K562 (cell line): ENCODE data around the gene NUP98. TPM values are rescaled to one million over a fixed set of nuclear protein-coding genes. Genes with fewer than 3 reads are reported as not detected.
A peak's percentile ranks its signal among the peaks of the same experiment; 100 is the strongest.

Source experiments
- CHD1 ChIP-seq: fragments of 200-600 bp; sonication (generic); IDR thresholded peaks from one replicate; pipeline ENCODE4 v1.6.1; 2012; ENCODE audit warnings: mild to moderate bottlenecking, moderate library complexity, low read length, inconsistent platforms
- CREB1 ChIP-seq, 2 experiments: sonication (generic) in 1 of 2; formaldehyde crosslinking in 1 of 2; IDR thresholded peaks; 2 replicates each; pipeline versions ENCODE4 v1.6.1 to v1.8.0; 2012 to 2022; ENCODE audit warnings: inconsistent platforms in 1 of 2, mild to moderate bottlenecking in 1 of 2, missing genetic modification reagents in 1 of 2, moderate library complexity in 1 of 2
- CREM ChIP-seq: IDR thresholded peaks from 2 replicates; pipeline ENCODE4 v1.6.1; 2014; ENCODE audit warnings: antibody characterized with exemption, low read depth
- EP400 ChIP-seq: fragments of 450-650 bp; IDR thresholded peaks from 2 replicates; pipeline ENCODE4 v1.6.1; 2017; ENCODE audit warnings: antibody characterized with exemption, mild to moderate bottlenecking, moderate library complexity
- HDGF ChIP-seq: fragments of 450-650 bp; IDR thresholded peaks from 2 replicates; pipeline ENCODE4 v1.6.1; 2016
- HNRNPL ChIP-seq: fragments of 200-400 bp; formaldehyde crosslinking; IDR thresholded peaks from 2 replicates; pipeline ENCODE4 v1.6.1; 2017; ENCODE audit warnings: low read depth, mild to moderate bottlenecking, low read length
- JUN ChIP-seq, 2 experiments: sonication (generic) in 1 of 2; formaldehyde crosslinking in 1 of 2; IDR thresholded peaks; 2 replicates each; pipeline versions ENCODE4 v1.6.1 to v1.8.0; 2012 to 2022; ENCODE audit warnings: borderline replicate concordance in 2 of 2, mild to moderate bottlenecking in 2 of 2, improper control_type of control experiment in 1 of 2, low read depth in 1 of 2, low read length in 1 of 2, missing genetic modification reagents in 1 of 2
- MCM5 ChIP-seq: fragments of 450-650 bp; IDR thresholded peaks from 2 replicates; pipeline ENCODE4 v1.6.1; 2016; ENCODE audit warnings: low read depth
- MECOM ChIP-seq: fragments of 250-450 bp; sonication (Bioruptor Pico); IDR thresholded peaks from 2 replicates; pipeline ENCODE4 v1.8.0; 2022; ENCODE audit warnings: inconsistent platforms
- MEIS2 ChIP-seq: fragments of 450-650 bp; IDR thresholded peaks from 2 replicates; pipeline ENCODE4 v1.6.1; 2014; ENCODE audit warnings: mild to moderate bottlenecking; ENCODE audit not compliant: partially characterized antibody
- PHF20 ChIP-seq: fragments of 450-650 bp; IDR thresholded peaks from 2 replicates; pipeline ENCODE4 v1.6.1; 2018; ENCODE audit not compliant: partially characterized antibody
- PTTG1 ChIP-seq: fragments of 450-650 bp; IDR thresholded peaks from 2 replicates; pipeline ENCODE4 v1.6.1; 2016; ENCODE audit warnings: low read depth, mild to moderate bottlenecking, missing genetic modification characterization, missing compliant biosample characterization
- RFX1 ChIP-seq: fragments of 450-650 bp; IDR thresholded peaks from 2 replicates; pipeline ENCODE4 v1.6.1; 2016; ENCODE audit warnings: mild to moderate bottlenecking, moderate library complexity
- SAFB2 ChIP-seq: fragments of 200-400 bp; formaldehyde crosslinking; IDR thresholded peaks from 2 replicates; pipeline ENCODE4 v1.6.1; 2018; ENCODE audit warnings: borderline replicate concordance, low read length, low read depth, moderate library complexity; ENCODE audit not compliant: severe bottlenecking
- SMARCC2 ChIP-seq: fragments of 450-650 bp; IDR thresholded peaks from 2 replicates; pipeline ENCODE4 v1.6.1; 2017; ENCODE audit warnings: antibody characterized with exemption, moderate library complexity, mild to moderate bottlenecking, low read depth
- SUPT5H ChIP-seq: fragments of 450-650 bp; IDR thresholded peaks from 2 replicates; pipeline ENCODE4 v1.6.1; 2016
- TEAD1 ChIP-seq, 2 experiments: fragments of 450-650 bp in 1 of 2; sonication (generic) in 1 of 2; formaldehyde crosslinking; IDR thresholded peaks; 2 replicates each; pipeline versions ENCODE4 v1.4.0 to v1.8.0; 2020 to 2022; ENCODE audit warnings: mild to moderate bottlenecking in 2 of 2, missing genetic modification reagents in 1 of 2
- ZBTB8A ChIP-seq: fragments of 450-650 bp; IDR thresholded peaks from 2 replicates; pipeline ENCODE4 v1.6.1; 2018; ENCODE audit warnings: mild to moderate bottlenecking, moderate library complexity; ENCODE audit not compliant: partially characterized antibody
- ZBTB9 ChIP-seq: fragments of 450-650 bp; formaldehyde crosslinking; IDR thresholded peaks from 2 replicates; pipeline ENCODE4 v1.4.0; 2020; ENCODE audit warnings: mild to moderate bottlenecking, moderate library complexity
- ZNF175 ChIP-seq: fragments of 200-800 bp; sonication (Bioruptor generic); IDR thresholded peaks from 2 replicates; pipeline ENCODE4 v1.6.1; 2016; ENCODE audit warnings: low read depth, mild to moderate bottlenecking, missing genetic modification characterization, missing compliant biosample characterization
- ZNF280A ChIP-seq: fragments of 450-650 bp; IDR thresholded peaks from 2 replicates; pipeline ENCODE4 v1.6.1; 2018; ENCODE audit warnings: mild to moderate bottlenecking, low read depth; ENCODE audit not compliant: partially characterized antibody
- ZNF57 ChIP-seq: fragments of 450-650 bp; formaldehyde crosslinking; IDR thresholded peaks from 2 replicates; pipeline ENCODE4 v1.4.0; 2020; ENCODE audit warnings: mild to moderate bottlenecking, moderate library complexity
- ZNF766 ChIP-seq: fragments of 200-800 bp; sonication (Bioruptor generic); conservative IDR thresholded peaks from 2 replicates; pipeline ENCODE4 v1.6.1; 2016; ENCODE audit warnings: missing genetic modification characterization, missing compliant biosample characterization
- ZNF77 ChIP-seq: fragments of 250-450 bp; sonication (Bioruptor Pico); IDR thresholded peaks from 2 replicates; pipeline ENCODE4 v1.5.0; 2020
- polyA plus RNA-seq, 8 experiments: library from polyadenylated mRNA; depleted of rRNA in 4 of 8; stranded (reverse) in 5 of 8; unstranded in 3 of 8; fragments of >200 nt; fragmentation: Nextera tagmentation in 2 of 8; fragmentation: Illumina TruSeq in 1 of 8; extraction: Ambion mirVana in 2 of 8; extraction: Trizol in 1 of 8; gene quantifications; 2 replicates each; pipeline versions ENCODE4 v1.2.1 to v1.2.3, GENCODE V29; 2011 to 2014; ENCODE audit warnings: inconsistent platforms in 1 of 8, missing spikeins in 1 of 8
- total RNA-seq, 7 experiments: library from RNA; depleted of rRNA in 6 of 7; stranded (reverse); fragments of >200 nt in 6 of 7; fragmentation: Illumina TruSeq in 2 of 7; extraction: Trizol in 2 of 7; gene quantifications; 2 replicates each; pipeline versions ENCODE4 v1.2.1 to v1.2.3, GENCODE V29; 2011 to 2021; ENCODE audit warnings: low replicate concordance in 1 of 7
- TF ChIP-seq, protein P1 (sequence below): fragments of 250-450 bp; sonication (Bioruptor Pico); IDR thresholded peaks from 2 replicates; pipeline ENCODE4 v1.4.0; 2020; ENCODE audit warnings: mild to moderate bottlenecking

Gene NUP98
- total and polyA plus RNA-seq, 9 of the 15 experiments (the other 6 are each of a cell fraction or from before 2014, with no cell fraction given) = 45.1 to 196 (median 130) TPM

GRCh38 chr11:3834664-3835461 lies 37.5 kb upstream of the NUP98 start (continued):
- no peak for TF ChIP-seq ZNF280A
- TF ChIP-seq ZBTB9 (CRISPR knock-in tag) = peak; percentile 24; the same call in 1 of the 2 replicates
- TF ChIP-seq ZNF766 (CRISPR knock-in tag) = peak; percentile 23; the same call in 1 of the 2 replicates
- no peak; the same call in 1 of the 2 replicates for TF ChIP-seq CREB1 (IDR thresholded peaks at IDR 0.05)
- no peak for TF ChIP-seq CREB1 (CRISPR knock-in tag; IDR thresholded peaks at IDR 0.05)
- no peak for TF ChIP-seq CHD1
- peak; percentile 73; the same call in 1 of the 2 replicates for TF ChIP-seq HDGF
- no peak for TF ChIP-seq ZNF57 (CRISPR knock-in tag)
- TF ChIP-seq, protein P1, sequence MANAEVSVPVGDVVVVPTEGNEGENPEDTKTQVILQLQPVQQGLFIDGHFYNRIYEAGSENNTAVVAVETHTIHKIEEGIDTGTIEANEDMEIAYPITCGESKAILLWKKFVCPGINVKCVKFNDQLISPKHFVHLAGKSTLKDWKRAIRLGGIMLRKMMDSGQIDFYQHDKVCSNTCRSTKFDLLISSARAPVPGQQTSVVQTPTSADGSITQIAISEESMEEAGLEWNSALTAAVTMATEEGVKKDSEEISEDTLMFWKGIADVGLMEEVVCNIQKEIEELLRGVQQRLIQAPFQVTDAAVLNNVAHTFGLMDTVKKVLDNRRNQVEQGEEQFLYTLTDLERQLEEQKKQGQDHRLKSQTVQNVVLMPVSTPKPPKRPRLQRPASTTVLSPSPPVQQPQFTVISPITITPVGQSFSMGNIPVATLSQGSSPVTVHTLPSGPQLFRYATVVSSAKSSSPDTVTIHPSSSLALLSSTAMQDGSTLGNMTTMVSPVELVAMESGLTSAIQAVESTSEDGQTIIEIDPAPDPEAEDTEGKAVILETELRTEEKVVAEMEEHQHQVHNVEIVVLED (CRISPR knock-in tag) = no peak
- no peak for TF ChIP-seq PTTG1 (tag)
- no peak for TF ChIP-seq SUPT5H
- peak; percentile 95 for TF ChIP-seq MECOM (CRISPR knock-in tag)
- no peak for TF ChIP-seq MCM5
- TF ChIP-seq TEAD1 (CRISPR knock-in tag; IDR thresholded peaks at IDR 0.05) = peak; percentile 61 to 62; a peak in 2 of 4 replicates
- peak; percentile 61; the same call in 1 of the 2 replicates for TF ChIP-seq JUN (IDR thresholded peaks at IDR 0.05; ENCODE audit: borderline replicate concordance, low read depth, low read length)
- no peak for TF ChIP-seq JUN (CRISPR knock-in tag; IDR thresholded peaks at IDR 0.05; ENCODE audit: borderline replicate concordance)
- peak; percentile 84 for TF ChIP-seq EP400
- TF ChIP-seq PHF20 = no peak
- TF ChIP-seq CREM = peak; percentile 58; the same call in 1 of the 2 replicates
- no peak for TF ChIP-seq RFX1
- TF ChIP-seq SMARCC2 = no peak; the same call in 1 of the 2 replicates
- TF ChIP-seq SAFB2 = no peak
- TF ChIP-seq MEIS2 = peak; percentile 98
- peak; percentile 51 for TF ChIP-seq ZNF175 (CRISPR knock-in tag)
- TF ChIP-seq ZNF77 (CRISPR knock-in tag) = no peak
- no peak for TF ChIP-seq ZBTB8A
- TF ChIP-seq HNRNPL = no peak
